NCI-H510A treated with DMSO at 0.1 percent for 48 hours (cell line): ENCODE results near the gene CACNA2D1.
A peak's percentile ranks its signal among the peaks of the same experiment; 100 is the strongest.

Experiments
- DNase-seq: peaks from one replicate; lab custom pipeline; 2025; lab: John Stamatoyannopoulos, UW

The CACNA2D1 gene

DNA sequence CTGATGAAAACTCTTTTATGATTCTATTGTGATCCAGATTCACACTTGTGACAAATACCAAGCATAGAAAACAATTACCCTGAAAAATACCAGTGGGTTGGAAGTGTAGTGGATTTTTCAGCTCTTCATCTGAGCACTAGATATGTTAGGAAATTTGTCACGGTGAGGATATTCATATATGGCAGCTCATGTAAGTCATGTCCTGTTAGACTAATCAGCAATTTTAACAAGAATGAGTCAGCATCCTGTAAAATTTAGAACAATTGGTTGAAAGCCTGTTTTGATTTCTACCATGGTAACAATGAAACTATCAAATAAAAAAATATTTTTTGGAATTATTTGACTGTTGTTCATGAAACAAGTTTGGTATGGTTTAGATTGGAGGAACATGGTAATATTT lies 334.3 kb downstream of the CACNA2D1 start:
- DNase-seq, result no peak

DNA sequence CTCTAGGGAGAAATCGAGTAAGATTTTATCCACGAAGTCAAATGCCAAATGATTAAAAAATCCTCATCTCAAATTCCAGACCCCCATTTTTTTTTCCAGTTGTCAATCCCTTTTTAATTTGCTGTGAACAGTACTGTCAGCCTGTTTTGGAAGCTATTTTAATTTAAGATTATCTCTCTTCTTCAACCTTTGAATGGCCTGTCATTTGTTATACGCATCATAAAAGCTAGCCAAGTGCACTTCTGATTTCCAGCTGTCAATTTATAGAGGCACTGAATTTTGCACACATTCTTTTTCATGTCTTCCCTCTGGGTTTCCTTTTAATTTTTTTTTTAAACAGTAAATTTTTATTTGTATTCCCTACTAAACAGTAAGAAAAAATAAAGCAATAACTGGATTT lies 337.4 kb downstream of the CACNA2D1 start:
- no peak for DNase-seq

DNA sequence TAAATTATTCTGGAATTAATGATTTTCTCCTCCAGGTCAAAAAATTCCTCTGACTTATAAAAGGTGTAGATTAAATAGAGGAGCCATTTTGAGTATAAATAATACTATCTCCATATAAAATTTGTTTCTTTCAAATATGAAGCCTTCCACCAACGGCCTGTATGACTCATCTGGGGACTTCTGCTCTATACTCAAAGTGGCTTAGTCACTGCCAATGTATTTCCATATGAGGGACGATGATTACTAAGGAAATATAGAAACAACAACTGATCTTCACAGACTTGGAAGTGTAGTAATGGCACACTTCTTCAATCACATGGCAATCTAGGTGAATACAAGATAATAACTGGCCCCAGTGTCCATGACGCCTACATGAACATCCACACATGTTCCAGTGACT lies 338.1 kb downstream of the CACNA2D1 start:
- no peak for DNase-seq

DNA sequence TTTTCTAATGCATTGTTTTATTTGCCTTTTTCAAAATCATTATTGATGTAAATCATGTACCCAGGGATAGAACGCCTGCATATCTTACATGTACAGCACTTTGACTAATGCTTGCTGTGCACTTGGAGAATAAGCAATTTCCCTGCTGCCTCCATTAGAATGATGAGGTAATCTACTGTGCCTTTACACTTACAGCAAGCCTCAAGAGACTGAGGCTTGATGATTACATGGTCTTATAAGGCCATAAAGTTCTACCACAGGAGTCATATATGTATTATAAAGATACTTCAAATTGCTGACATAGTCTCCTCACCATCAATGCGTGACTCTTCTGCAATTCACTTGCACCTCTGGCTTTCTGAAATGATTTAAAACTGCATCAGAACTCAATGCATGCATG lies 345.2 kb downstream of the CACNA2D1 start:
- no peak for DNase-seq

DNA sequence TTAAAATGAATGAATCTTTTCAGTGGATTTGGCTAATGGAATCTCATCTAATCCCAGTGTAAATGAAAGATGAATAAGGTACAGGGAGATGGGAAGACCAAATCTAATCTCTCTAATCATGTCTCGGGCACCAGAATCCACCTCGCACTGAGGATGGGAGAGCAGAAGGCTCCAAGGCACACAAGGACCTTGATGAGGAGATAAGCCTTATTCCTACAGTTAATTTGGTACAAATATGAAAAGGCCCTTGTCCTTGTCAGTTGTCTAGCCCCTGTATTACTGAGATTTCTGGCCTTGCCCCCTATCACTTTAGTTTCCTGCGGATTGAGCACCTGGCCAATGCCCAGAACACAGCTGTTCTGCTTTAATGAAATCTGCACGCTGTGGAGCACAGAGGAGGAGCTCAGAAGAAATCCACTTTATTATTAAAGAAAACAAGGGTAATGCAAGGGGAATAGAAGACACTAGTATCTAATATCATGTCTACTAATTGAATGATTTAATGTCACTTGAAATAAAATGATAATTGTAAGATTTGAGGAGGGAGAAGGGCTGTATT lies 352.4 kb downstream of the CACNA2D1 start:
- DNase-seq, result no peak

DNA sequence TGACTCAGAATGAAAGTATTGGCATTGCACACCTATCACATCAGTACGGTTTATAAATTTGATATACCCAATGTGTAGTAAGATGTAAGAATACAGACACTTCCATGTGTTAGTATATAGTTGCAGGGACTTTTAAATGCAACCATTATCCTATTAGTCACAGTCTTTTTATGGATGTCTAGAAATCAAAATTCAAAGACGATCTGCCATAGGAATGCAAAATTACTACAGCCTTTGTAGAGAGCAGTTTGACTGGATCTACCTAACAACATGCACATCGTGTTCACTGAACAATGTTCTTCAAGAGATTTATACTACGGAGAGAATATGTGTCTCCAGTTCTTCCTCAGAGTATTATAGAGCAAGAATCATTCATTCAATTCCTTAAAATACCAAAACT lies 356.5 kb downstream of the CACNA2D1 start:
- no peak for DNase-seq

DNA sequence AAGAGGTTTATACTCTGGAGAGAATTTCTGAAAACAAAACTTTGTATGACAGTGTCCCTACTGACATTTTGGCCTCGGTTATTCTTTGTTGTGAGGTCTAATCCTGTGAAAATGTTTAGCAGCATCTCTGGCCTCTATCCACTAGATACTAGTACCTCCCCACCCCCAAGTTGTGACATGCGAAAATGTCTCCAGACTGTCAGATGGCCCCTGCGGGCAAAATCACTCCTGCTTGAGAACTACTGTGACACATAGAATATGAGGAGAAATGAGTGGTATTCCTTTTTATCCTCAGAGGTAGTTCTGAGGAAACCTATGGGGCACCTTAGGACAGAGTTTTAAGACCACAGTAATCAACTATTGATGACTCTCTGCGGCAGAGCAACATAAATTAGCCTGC lies 358.5 kb downstream of the CACNA2D1 start:
- no peak for DNase-seq

DNA sequence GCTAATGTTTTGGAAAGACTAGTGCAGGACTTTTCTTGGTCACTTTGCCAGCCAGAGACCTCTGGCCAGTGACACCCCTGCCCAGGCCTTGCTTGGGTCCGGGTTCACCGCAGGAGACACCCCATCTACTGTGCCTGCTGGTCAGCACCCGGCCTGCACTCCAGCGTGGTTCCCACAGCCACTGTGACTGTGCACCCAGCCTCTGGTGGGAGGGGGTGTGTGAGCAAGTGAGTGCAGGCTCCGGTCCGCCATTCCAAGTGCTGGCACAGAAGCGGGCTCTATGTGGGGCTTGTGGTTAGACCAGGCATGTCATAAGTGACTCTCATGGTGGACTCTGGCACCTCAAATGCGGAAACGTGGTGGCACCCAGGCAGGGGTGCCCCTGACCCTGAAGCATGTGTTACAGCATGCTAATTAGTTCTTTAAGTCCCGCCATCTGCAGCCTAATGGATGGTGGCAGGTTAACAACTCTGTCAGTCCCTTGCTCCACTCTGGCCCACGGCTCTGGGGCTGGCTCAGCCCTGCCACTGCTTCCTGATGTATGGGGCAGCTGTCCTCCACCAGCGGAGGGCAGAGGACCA lies 361.8 kb downstream of the CACNA2D1 start:
- DNase-seq, result no peak

DNA sequence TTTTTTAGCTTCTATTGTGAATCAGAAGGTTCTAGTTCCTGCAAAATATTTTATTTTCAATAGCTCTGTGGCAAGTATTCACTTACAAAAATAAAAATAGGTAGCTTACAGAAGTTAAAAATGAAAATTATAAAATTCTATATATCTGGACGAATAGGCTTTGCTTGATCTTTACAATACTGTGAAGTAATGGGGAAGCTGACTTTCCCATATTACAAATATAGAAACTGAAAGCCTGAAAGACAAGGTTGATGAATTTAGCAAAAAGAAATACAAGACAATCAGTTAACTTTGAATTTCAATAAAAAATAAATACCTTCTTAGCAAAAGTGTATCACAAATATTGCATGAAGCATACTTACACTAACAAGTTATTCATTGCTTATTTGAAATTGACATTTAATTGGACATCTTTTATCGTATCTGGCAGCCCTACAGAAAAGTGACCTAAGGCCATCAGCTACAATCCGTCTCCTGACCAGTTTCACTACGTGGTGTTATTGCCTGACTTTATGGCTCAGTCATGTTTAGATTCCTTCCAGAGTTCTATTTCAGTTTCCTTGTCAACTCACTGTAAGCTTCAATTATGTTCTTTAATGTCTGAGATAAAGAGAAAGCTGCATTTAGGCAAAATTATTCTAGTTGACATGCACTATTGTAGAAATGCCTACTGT lies 363.2 kb downstream of the CACNA2D1 start:
- no peak for DNase-seq

DNA sequence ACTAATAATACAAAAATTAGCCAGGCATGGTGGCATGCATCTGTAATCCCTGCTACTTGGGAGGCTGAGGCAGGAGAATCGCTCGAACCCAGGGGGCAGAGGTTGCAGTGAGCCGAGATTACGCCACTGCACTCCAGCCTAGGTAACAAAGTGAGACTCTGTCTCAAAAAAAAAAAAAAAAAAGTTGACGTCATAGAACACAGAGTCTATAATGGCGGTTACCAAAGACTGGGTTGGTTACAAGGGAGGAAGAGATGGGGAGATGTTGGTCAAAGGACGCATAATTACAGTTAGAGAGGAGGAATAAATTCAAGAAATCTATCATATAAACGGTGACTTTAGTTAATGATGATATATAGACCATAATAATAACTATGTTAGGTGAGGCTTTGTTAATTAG lies 364.1 kb downstream of the CACNA2D1 start:
- DNase-seq, result no peak

DNA sequence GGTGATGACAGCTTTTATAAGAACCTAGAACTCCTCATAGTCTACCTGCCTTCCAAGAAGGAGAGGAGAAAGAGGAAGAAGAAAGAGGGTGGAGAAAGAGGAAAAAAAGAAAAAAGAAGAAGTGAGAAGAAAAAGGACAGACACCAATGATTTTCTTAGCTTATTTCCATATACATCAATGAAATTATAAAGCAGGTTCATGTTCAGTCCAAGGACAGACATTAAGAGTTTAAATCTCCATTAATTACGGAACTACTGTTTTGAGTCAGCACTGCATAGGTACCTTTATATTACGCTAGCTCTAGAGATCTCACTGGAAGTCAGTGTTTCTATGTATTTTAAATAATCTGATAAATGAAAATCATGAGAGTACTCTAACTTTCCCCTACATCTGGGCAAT lies 364.8 kb downstream of the CACNA2D1 start:
- DNase-seq, result no peak

DNA sequence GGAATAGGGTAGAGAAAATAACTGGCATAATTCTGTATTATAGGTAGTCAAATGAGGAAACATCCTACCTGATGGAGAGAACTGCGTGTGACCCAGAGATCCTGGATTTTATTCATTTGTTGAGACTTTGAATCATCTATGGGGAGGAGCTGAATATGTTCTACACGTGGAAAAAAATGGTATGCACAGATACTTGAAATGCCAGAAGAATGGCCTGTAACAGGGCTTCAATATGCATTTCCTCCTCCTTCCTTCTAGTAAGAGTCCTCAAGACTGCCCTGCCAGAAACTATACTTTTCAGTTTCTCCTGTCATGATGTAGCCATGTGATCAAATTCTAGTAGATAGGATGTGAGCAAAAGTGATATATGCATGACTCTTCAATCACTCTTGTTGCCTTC lies 372.1 kb downstream of the CACNA2D1 start:
- DNase-seq, result no peak

DNA sequence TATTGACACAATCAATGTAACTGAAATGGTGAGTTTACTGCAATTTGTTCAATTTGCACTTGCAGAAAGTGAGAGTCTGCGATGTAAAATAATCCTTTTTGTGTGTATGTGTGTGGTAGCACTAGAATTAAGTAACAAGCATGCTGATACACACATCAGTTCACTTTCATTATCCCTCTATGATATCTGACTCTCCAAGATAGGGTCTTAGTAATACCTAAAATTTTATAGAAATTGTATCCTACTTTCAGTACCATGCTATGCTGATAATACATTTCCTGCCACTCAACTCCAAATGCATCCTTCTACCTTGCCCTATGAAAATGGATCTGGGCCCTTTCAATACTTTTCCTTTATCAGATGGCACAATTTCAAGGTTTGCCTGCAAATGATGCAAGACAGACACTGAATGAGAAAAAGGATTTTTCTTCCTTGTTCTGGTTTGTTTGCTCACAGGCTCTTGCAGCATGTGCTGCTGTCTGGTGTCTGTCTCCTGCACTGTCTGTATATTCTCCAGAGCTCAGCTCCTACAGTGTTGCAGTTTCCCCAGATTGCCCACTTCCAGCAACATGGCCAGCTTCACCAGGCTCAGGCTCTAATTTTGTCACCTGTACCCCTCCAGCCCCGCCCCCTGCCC lies 375.8 kb downstream of the CACNA2D1 start:
- no peak for DNase-seq

DNA sequence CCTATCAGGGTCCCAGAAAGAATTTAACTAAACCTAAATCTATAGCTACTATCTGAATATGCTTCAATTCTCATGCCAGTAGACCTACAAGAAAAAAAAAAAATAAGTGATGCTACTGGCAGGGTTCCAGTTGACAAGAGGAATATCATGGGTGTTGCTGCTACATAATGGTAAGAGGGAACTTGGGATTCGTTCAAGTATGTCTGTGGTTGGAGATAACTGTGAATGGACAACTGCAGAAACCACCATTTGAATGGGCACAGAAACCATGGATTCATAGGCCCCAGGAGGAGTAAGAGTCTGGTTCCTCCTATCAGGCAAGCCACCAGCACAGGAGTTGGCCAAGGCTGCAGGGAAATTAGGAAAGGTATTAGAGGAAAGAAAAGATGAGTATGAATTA lies 386.1 kb downstream of the CACNA2D1 start:
- DNase-seq, result no peak

DNA sequence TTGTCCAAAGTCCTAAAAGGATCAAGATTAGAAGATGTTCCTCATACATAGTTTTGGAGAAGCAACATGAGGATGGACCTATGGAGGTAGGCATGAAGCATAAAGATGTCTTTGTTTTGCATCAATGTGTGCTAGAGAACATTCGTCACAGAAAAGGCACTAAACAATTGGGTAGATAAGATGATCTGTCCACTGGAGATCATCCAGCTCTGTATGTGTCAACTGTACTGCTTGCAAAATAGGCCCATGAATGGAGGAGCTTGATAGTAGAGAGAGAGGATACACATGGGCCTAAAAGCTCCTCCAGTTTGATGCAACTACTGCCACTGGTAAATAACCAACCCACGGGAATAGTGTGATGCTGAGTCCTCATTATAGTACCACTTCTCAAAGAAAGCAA lies 387.3 kb downstream of the CACNA2D1 start:
- DNase-seq, result no peak

DNA sequence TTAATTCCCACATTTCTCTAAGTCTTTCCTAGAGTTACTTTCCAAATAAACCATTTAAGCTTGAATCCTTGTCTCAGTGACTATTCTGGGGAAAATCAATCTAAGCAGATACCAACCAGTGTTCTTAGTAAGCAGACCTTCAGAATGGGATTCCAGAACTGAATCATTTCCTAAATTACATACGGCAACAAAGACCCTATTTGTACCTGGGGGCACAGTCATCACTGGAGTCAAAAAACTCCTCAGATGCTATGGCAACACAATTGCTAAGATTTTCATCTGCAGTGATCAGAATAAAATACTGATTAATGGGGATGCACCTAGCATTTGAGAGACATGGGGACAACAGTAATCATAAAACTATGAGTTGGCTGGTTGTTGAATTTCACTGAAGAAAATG lies 389.0 kb downstream of the CACNA2D1 start:
- no peak for DNase-seq

DNA sequence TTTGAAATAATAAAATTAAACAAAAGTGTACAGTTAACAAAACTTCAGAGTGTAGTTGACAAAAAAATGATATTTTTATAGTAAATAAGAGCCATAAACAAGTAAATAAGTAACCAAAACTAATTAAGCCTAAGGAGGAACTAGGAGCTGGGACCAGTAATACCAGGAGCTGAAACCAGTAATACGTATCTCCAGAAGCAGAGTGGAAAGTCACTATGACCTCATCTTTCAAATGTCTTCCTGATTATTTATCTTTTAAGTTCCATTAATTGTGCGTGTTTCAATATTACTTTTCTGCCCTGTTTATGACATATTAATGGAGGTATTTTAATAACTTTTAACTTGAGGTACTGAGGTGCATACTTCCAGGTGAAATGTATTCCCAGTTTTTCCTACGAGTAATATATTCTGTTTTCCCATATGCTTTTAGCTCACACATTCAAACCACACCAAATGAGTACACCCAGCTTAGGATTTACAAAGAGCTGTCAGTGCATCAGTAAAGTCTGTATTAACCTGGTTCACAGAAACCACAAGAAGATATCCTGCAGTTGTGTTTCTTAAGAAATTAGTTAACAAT lies 390.0 kb downstream of the CACNA2D1 start:
- DNase-seq, result no peak

DNA sequence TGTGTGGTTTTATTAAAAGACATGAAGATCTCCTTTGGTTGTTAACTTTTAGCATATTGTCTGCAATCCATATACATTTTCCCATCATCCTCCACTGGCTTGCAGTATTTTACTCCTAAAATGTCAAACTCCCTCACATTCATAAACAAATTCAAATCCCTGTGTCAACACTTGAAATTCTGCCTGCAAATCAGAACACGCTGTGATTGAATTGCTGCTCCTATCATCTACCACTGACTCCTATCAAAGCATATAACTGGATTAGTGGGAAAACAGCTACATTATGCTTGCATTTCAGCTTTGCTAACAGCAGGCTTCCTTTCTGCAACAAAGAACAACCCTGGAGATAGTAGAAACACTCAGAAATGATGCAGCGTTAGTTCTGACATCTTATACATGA lies 392.0 kb downstream of the CACNA2D1 start:
- DNase-seq, result no peak

DNA sequence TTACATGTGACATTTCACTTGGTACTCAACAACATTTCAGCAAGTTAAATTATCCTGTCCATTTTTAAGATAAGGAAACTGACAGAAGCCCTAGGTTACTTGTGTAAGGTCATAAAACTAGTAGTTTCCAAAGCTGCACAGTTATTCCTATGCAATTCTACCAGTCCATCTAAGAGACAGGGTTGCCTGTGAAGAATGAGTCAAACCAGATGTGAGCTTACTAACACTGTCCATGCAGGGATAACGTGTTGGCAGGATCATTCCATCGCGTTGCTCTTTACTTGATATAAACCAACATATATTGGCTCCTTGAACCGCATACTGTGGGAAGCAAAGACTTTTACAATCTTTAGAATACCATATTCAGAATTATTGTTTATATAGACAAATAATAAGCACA lies 392.8 kb downstream of the CACNA2D1 start:
- no peak for DNase-seq

DNA sequence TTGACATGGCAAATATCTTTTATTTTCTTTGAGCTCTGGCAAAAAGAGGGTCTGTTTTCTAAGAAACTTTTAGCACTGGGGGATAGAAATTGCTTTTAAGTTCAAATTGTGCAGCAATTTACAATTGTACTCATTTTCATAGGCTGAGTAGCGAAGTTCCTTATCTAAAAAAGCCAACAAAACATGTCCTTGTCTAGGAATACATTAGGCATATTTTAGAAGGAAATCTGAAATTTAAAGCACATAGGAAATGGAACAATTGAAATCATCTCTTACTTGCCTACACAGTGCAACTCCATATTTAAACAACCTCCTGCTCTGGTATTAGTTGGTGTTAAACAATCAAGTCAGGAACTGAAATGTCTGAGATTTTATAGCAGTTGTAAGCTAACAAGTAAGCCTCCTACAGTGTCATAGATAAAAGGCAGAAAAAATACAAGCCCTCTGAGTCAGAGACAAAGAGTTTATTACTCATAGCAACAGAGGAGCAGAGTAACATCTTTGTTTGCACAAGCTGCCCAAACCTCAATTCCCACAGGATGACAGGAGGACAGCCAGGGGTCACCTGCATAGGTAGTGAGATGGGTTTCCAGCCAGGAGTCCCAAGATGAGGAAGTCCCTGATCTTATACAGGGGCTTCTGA lies 393.6 kb downstream of the CACNA2D1 start:
- peak; percentile 3 for DNase-seq

DNA sequence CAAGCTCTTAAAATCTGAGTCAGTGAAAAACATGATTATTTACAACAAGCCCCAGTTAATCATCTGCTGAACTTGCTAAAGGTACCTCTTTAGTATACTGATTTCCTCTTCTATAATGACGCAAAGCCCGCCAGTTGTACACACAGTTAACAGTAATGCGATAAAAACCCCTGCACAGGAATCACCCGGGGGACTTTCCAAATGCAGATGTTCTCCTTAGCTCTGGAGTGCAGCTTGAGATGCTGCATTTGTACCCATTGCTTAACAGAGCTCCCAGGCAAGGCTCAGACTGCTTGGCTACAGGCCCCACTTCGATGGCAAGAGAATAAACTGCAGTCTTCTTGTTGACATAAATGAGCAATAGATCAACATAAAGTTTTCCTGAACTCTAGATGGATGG lies 394.1 kb downstream of the CACNA2D1 start:
- no peak for DNase-seq

DNA sequence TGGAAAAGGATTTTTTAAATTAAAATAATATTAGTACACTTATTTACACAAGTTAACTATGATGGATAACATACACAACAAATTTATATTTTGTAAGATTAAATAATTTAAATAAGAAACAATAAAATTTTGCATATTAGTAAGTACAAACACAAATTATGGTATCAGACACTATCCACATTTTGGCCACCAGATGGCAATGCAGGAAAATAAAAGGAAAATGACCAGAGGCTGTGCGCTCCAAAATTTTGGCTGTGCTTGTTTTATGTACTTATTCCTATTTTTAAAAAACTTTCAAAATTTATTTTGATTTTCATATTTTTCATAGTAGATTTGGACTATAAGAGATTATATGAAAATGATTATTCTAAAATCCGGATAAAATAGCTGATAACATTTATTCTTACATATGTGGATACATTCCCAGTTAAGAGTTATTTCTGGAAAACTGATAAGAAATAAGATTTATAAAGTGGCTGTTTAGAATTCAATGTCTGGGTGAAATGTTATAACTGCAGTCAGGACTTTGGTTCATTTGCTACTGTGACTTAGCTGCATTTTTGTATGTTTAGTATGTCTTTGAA lies 399.0 kb downstream of the CACNA2D1 start:
- DNase-seq, result peak; percentile 42
